Measurements from ENCODE around the gene CPEB3. TPM values are rescaled to one million over a fixed set of nuclear protein-coding genes. Genes with fewer than 3 reads are reported as not detected.
"Not testable (repeated sequence)": the region's sequence is repeated elsewhere in the genome, so short reads cannot be mapped to it uniquely, and the experiment has no call there.

Gene CPEB3
- 10 to 100 TPM in 3 of 4 donors, 1 to 10 TPM in 1; 9.9 to 15.2 (median 11.4) TPM for total RNA-seq

GRCh38 chr10:92290837-92291615, at the start of gene CPEB3, which contains the start of gene MARCHF5:
Gene CPEB3 (minus strand): TSS chr10:92291078. CDS start chr10:92240350, 50,728 bp downstream.
Gene MARCHF5 (plus strand): TSS chr10:92291167. CDS start chr10:92291495, 328 bp downstream.
- peaks cover 0 to 14% (median 0%) of the 10 kb centered on the region in 4 donors for H3K4me1 ChIP-seq
- H3K4me3 ChIP-seq, result peak within 1 kb of the TSS; percentile 78 to 99 (median 89)
- peak; percentile 45 to 80 for TF ChIP-seq POLR2A (IDR thresholded peaks at IDR 0.05)
- TF ChIP-seq CTCF (IDR thresholded peaks at IDR 0.05), result peak; percentile 48 to 90 (median 76)
- H3K9me3 ChIP-seq, result no peaks in the 10 kb centered on the region
- peaks cover 0 to 9% (median 0%) of the 10 kb centered on the region in 3 donors for H3K36me3 ChIP-seq
- H3K27me3 ChIP-seq, result no peaks in the 10 kb centered on the region
- peak within 1 kb of the TSS; percentile 86 to 93 (median 88) for H3K27ac ChIP-seq
- peak; percentile 93 to 98 (median 98) for DNase-seq

GRCh38 chr10:92329927-92330326, 39.0 kb upstream of the CPEB3 start:
- H3K36me3 ChIP-seq, result not testable (repeated sequence)

GRCh38 chr10:92328993-92329392, 38.1 kb upstream of the CPEB3 start:
- TF ChIP-seq CTCF (IDR thresholded peaks at IDR 0.05) (no peak), POLR2A (IDR thresholded peaks at IDR 0.05) (no peak)
- DNase-seq, result no peak
- Histone ChIP-seq H3K36me3 (no peaks in the 10 kb centered on the region), H3K4me3 (no peak overlapping the region), H3K27ac (no peak overlapping the region), H3K9me3 (no peaks in the 10 kb centered on the region), H3K4me1 (peaks cover 0 to 19% (median 2%) of the 10 kb centered on the region in 4 donors), H3K27me3 (no peaks in the 10 kb centered on the region)

More at GRCh38 chr10:92329927-92330326, 39.0 kb upstream of the CPEB3 start:
- not testable (repeated sequence) for H3K4me3 ChIP-seq, H3K27ac ChIP-seq, H3K27me3 ChIP-seq, DNase-seq, H3K9me3 ChIP-seq
- peaks cover 0 to 19% (median 2%) of the 10 kb centered on the region in 4 donors for H3K4me1 ChIP-seq

- TF ChIP-seq POLR2A (IDR thresholded peaks at IDR 0.05), result no peak
- Histone ChIP-seq H3K27me3 (no peaks in the 10 kb centered on the region), H3K4me3 (no peak overlapping the region), H3K4me1 (peaks cover 0 to 19% (median 2%) of the 10 kb centered on the region in 4 donors), H3K27ac (peak overlapping the region in 1 of 4 donors; percentile 9), H3K36me3 (no peaks in the 10 kb centered on the region), H3K9me3 (no peaks in the 10 kb centered on the region)
- no peak for DNase-seq
Measured at GRCh38 chr10:92327445-92328433, 36.9 kb upstream of the CPEB3 start.

- Histone ChIP-seq H3K27ac (no peak overlapping the region), H3K27me3 (no peaks in the 10 kb centered on the region), H3K9me3 (no peaks in the 10 kb centered on the region), H3K36me3 (peaks cover 0 to 10% (median 0%) of the 10 kb centered on the region in 3 donors), H3K4me1 (peaks cover 0 to 9% (median 2%) of the 10 kb centered on the region in 4 donors), H3K4me3 (no peak overlapping the region)
- TF ChIP-seq CTCF (IDR thresholded peaks at IDR 0.05) (no peak), POLR2A (IDR thresholded peaks at IDR 0.05) (no peak)
- no peak for DNase-seq
Measured at GRCh38 chr10:92323079-92323478, 32.2 kb upstream of the CPEB3 start.

GRCh38 chr10:92316610-92317009, 25.7 kb upstream of the CPEB3 start:
- H3K4me1 ChIP-seq, result no peaks in the 10 kb centered on the region
- H3K27ac ChIP-seq, result no peak overlapping the region
- H3K4me3 ChIP-seq, result no peak overlapping the region
- no peaks in the 10 kb centered on the region for H3K9me3 ChIP-seq
- H3K36me3 ChIP-seq, result peaks cover 0 to 26% (median 0%) of the 10 kb centered on the region in 3 donors
- H3K27me3 ChIP-seq, result no peaks in the 10 kb centered on the region
- no peak for DNase-seq
- TF ChIP-seq CTCF (IDR thresholded peaks at IDR 0.05), result no peak
- no peak for TF ChIP-seq POLR2A (IDR thresholded peaks at IDR 0.05)
